MM.1S (cell line): ENCODE data around the gene AP3B1.

Source experiments
- DNase-seq: peaks from one replicate; pipeline ENCODE4 v3.0.0-alpha.2; 2015
- H2AFZ ChIP-seq: fragments of 300-600 bp; sonication (generic); 2 replicates; pipeline ENCODE4 v1.6.0; 2016; ENCODE audit warnings: antibody characterized with exemption, low read length
- H3F3A ChIP-seq: fragments of 300-600 bp; sonication (generic); 2 replicates; pipeline ENCODE4 v1.6.1; 2016; ENCODE audit warnings: mild to moderate bottlenecking, antibody characterized with exemption, low read length, moderate library complexity, mixed read lengths; ENCODE audit not compliant: insufficient read depth
- H3K27ac ChIP-seq: fragments of 300-600 bp; sonication (generic); 2 replicates; pipeline ENCODE4 v1.5.1; 2016; ENCODE audit warnings: mild to moderate bottlenecking, low read length
- H3K27me3 ChIP-seq: fragments of 300-600 bp; sonication (generic); replicated peaks from 2 replicates; pipeline ENCODE4 v1.6.0; 2016; ENCODE audit warnings: low read length; ENCODE audit not compliant: insufficient read depth
- H3K36me3 ChIP-seq: fragments of 300-600 bp; sonication (generic); replicated peaks from 2 replicates; pipeline ENCODE4 v1.6.1; 2016; ENCODE audit warnings: mild to moderate bottlenecking, low read length, mixed read lengths; ENCODE audit not compliant: insufficient read depth
- H3K4me1 ChIP-seq: fragments of 300-600 bp; sonication (generic); 2 replicates; pipeline ENCODE4 v1.6.1; 2016; ENCODE audit warnings: low read length, mixed read lengths
- H3K4me2 ChIP-seq: fragments of 300-600 bp; sonication (generic); 2 replicates; pipeline ENCODE4 v1.6.0; 2016; ENCODE audit warnings: low read depth, low read length
- H3K4me3 ChIP-seq: fragments of 300-600 bp; sonication (generic); 2 replicates; pipeline ENCODE4 v1.5.1; 2016; ENCODE audit warnings: low read length, mixed read lengths
- H3K79me2 ChIP-seq: fragments of 300-600 bp; sonication (generic); 2 replicates; pipeline ENCODE4 v1.6.1; 2016; ENCODE audit warnings: mixed run types, low read length, mixed read lengths
- H3K9ac ChIP-seq: fragments of 300-600 bp; sonication (generic); 2 replicates; pipeline ENCODE4 v1.6.1; 2016; ENCODE audit warnings: low read length, mixed read lengths
- H3K9me2 ChIP-seq: fragments of 300-600 bp; sonication (generic); replicated peaks from 2 replicates; pipeline ENCODE4 v1.6.1; 2016; ENCODE audit warnings: mild to moderate bottlenecking, low read length, mixed read lengths; ENCODE audit not compliant: insufficient read depth
- H3K9me3 ChIP-seq: fragments of 300-600 bp; sonication (generic); replicated peaks from 2 replicates; pipeline ENCODE4 v1.6.1; 2016; ENCODE audit warnings: mild to moderate bottlenecking, low read length, mixed read lengths; ENCODE audit not compliant: insufficient read depth
- H4K20me1 ChIP-seq: fragments of 300-600 bp; sonication (generic); 2 replicates; pipeline ENCODE4 v1.6.1; 2016; ENCODE audit warnings: mild to moderate bottlenecking, low read length, moderate library complexity, mixed read lengths; ENCODE audit not compliant: insufficient read depth
- CTCF ChIP-seq: fragments of 300-600 bp; sonication (generic); IDR thresholded peaks from 2 replicates; pipeline ENCODE4 v1.5.1; 2016; ENCODE audit warnings: antibody characterized with exemption, low read length, mixed read lengths
- EZH2 ChIP-seq: fragments of 300-600 bp; sonication (generic); optimal IDR thresholded peaks from 2 replicates; pipeline ENCODE3; 2017; ENCODE audit warnings: low read depth, mild to moderate bottlenecking, antibody characterized with exemption, low read length, mixed read lengths
- EZH2phosphoT487 ChIP-seq: fragments of 300-600 bp; sonication (generic); IDR thresholded peaks from 2 replicates; pipeline ENCODE4 v1.6.1; 2018; ENCODE audit warnings: antibody characterized with exemption, low read length

AP3B1 gene

GRCh38 chr5:78078858-78079257 lies 215.6 kb downstream of the AP3B1 start:
- Histone ChIP-seq H3K4me3 (no peak overlapping the region), H4K20me1 (no peaks in the 10 kb centered on the region), H3K9me2 (no peaks in the 10 kb centered on the region), H3K4me2 (no peak overlapping the region), H3K27ac (no peak overlapping the region), H3K4me1 (no peaks in the 10 kb centered on the region), H3K9ac (no peak overlapping the region), H3K36me3 (no peaks in the 10 kb centered on the region), H2AFZ (no peak overlapping the region), H3K79me2 (no peaks in the 10 kb centered on the region), H3F3A (no peaks in the 10 kb centered on the region), H3K27me3 (no peaks in the 10 kb centered on the region), H3K9me3 (no peaks in the 10 kb centered on the region)
- DNase-seq: no peak
- TF ChIP-seq EZH2phosphoT487 (no peak), CTCF (no peak), EZH2 (no peak)

DNA sequence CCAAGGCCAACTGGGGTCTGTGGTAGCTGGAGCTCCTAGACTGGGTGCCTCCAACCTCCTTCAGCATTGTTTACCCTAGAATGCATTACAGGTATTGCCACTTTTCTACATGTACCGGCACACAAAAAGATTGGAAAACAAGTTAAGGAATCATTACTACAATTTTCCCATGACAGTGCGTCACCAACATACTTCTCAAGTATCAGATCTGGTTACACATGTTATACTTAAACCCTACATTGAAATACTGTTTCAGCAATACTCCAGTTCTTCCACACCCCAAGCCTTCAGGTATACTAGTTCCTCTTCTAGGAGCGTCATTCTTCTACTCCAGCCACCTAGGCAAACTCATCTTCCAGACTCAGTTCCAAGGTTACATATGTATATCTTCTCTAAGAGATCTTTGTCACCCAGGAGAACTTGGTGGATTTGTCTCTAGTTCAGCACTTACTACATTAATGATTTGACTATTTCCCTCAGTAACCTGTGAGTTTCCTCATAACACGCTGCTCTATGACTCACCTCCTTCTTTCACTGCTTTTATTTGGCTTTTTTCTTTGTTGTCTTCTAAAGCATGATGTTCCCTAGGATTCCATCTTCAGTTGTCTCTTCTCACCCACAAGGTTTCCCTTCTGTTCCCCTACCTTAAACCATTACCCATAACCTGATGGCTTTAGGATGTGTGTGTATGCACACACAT lies 217.0 kb downstream of the AP3B1 start:
- Histone ChIP-seq H3K4me1 (no peaks in the 10 kb centered on the region), H2AFZ (no peak overlapping the region), H3K36me3 (no peaks in the 10 kb centered on the region), H3K4me3 (no peak overlapping the region), H3K79me2 (no peaks in the 10 kb centered on the region), H3K9me3 (no peaks in the 10 kb centered on the region), H3K9ac (no peak overlapping the region), H4K20me1 (no peaks in the 10 kb centered on the region), H3K27ac (no peak overlapping the region), H3K9me2 (no peaks in the 10 kb centered on the region), H3F3A (no peaks in the 10 kb centered on the region), H3K27me3 (no peaks in the 10 kb centered on the region), H3K4me2 (no peak overlapping the region)
- TF ChIP-seq EZH2 (no peak), CTCF (no peak), EZH2phosphoT487 (no peak)
- DNase-seq: no peak

GRCh38 chr5:78076351-78076750 lies 218.1 kb downstream of the AP3B1 start:
- Histone ChIP-seq H4K20me1 (no peaks in the 10 kb centered on the region), H3K9me2 (no peaks in the 10 kb centered on the region), H3K4me3 (no peak overlapping the region), H3F3A (no peaks in the 10 kb centered on the region), H3K9ac (no peak overlapping the region), H3K36me3 (no peaks in the 10 kb centered on the region), H3K27ac (no peak overlapping the region), H3K9me3 (no peaks in the 10 kb centered on the region), H3K4me2 (no peak overlapping the region), H3K4me1 (no peaks in the 10 kb centered on the region), H2AFZ (no peak overlapping the region), H3K79me2 (no peaks in the 10 kb centered on the region), H3K27me3 (no peaks in the 10 kb centered on the region)
- TF ChIP-seq EZH2phosphoT487 (no peak), EZH2 (no peak), CTCF (no peak)
- DNase-seq: no peak
